Lung (tissue), 12 donors: ENCODE measurements around the gene ZNF576. TPM values are rescaled to one million over a fixed set of nuclear protein-coding genes. Genes with fewer than 3 reads are reported as not detected.

Source experiments
- ATAC-seq: fragments of 200-7000 bp; cut with Tn5 transposase; one replicate; pipeline ENCODE4 v1.9.1; 2020; ENCODE audit warnings: moderate number of reproducible peaks; ENCODE audit not compliant: insufficient read depth, low FRiP score
- DNase-seq, 3 donors: peaks; one replicate each; pipeline ENCODE4 v3.0.0-alpha.2; 2013 to 2017
- H3K27ac ChIP-seq, 2 donors: one replicate each; pipeline ENCODE4 v1.5.1; 2013; ENCODE audit warnings: mild to moderate bottlenecking in 2 of 2, moderate library complexity in 2 of 2, control low read depth in 1 of 2, inconsistent platforms in 1 of 2, low read depth in 1 of 2, low read length in 1 of 2
- H3K27me3 ChIP-seq, 3 donors: one replicate each; pipeline ENCODE4 v1.5.1; 2013; ENCODE audit warnings: low read length in 2 of 3; ENCODE audit not compliant: control insufficient read depth in 3 of 3, insufficient read depth in 3 of 3
- H3K36me3 ChIP-seq, 4 donors: one replicate each; pipeline ENCODE4 v1.5.1; 2013; ENCODE audit warnings: low read length in 4 of 4, mild to moderate bottlenecking in 1 of 4, moderate library complexity in 1 of 4; ENCODE audit not compliant: control insufficient read depth in 4 of 4, insufficient read depth in 4 of 4
- H3K4me1 ChIP-seq, 5 donors: one replicate each; pipeline ENCODE4 v1.5.1; 2013; ENCODE audit warnings: low read length in 5 of 5, mild to moderate bottlenecking in 2 of 5, moderate library complexity in 1 of 5; ENCODE audit not compliant: control insufficient read depth in 5 of 5, insufficient read depth in 5 of 5
- H3K4me3 ChIP-seq: one replicate; pipeline ENCODE4 v1.5.1; 2013; ENCODE audit warnings: mild to moderate bottlenecking, control low read depth, moderate library complexity
- H3K9ac ChIP-seq, 2 donors: one replicate each; pipeline ENCODE4 v1.5.1; 2013; ENCODE audit warnings: low read length in 2 of 2, control low read depth in 1 of 2; ENCODE audit not compliant: insufficient read depth in 1 of 2
- H3K9me3 ChIP-seq, 4 donors: one replicate each; pipeline ENCODE4 v1.5.1; 2013; ENCODE audit warnings: low read length in 3 of 4, mild to moderate bottlenecking in 1 of 4, moderate library complexity in 1 of 4; ENCODE audit not compliant: control insufficient read depth in 4 of 4, insufficient read depth in 3 of 4
- WGBS, 2 donors: extraction: QIAGEN DNeasy Blood & Tissue Kit; methylation state at CpG; one replicate each; pipeline ENCODE4 v1.1.7; 2013; 5-methylcytosine and 5-hydroxymethylcytosine counted together
- polyA plus RNA-seq, 2 donors: library from polyadenylated mRNA; stranded (reverse); fragments of 200-250 nt; gene quantifications; one replicate each; pipeline ENCODE4 v1.2.1, GENCODE V29; 2013
- total RNA-seq, 2 donors: library from RNA; depleted of rRNA in 1 of 2; stranded (reverse); fragments of >200 nt in 1 of 2; gene quantifications; one replicate each; pipeline ENCODE4 v1.2.1, GENCODE V29; 2014 to 2021
- TF ChIP-seq, protein P1 (sequence below): IDR thresholded peaks from 2 replicates; pipeline ENCODE4 v1.5.1; 2012; ENCODE audit warnings: mild to moderate bottlenecking; ENCODE audit errors: control extremely low read depth, extremely low read depth
- donor health status: control.
- donor health status: control.
- donor health status: Bipolar disorder and iron deficiency.
- donor health status: healthy.
- donor health status: DM: yes; HTN: yes; CAD: no.

ZNF576 gene
- total and polyA plus RNA-seq, 4 donors, result 5.8 to 17.2 (median 12.3) TPM

- Histone ChIP-seq H3K9ac (no peak overlapping the region), H3K27ac (no peak overlapping the region), H3K4me3 (no peak overlapping the region), H3K36me3 (peaks cover 0 to 25% (median 9%) of the 10 kb centered on the region in 4 donors), H3K27me3 (no peaks in the 10 kb centered on the region), H3K4me1 (peaks cover 0 to 20% (median 4%) of the 10 kb centered on the region in 5 donors), H3K9me3 (no peaks in the 10 kb centered on the region)
- no peak for DNase-seq
- 97% methylated on average over 61 to 63 of the region's 63 CpGs for WGBS, 2 donors
- TF ChIP-seq, protein P1, sequence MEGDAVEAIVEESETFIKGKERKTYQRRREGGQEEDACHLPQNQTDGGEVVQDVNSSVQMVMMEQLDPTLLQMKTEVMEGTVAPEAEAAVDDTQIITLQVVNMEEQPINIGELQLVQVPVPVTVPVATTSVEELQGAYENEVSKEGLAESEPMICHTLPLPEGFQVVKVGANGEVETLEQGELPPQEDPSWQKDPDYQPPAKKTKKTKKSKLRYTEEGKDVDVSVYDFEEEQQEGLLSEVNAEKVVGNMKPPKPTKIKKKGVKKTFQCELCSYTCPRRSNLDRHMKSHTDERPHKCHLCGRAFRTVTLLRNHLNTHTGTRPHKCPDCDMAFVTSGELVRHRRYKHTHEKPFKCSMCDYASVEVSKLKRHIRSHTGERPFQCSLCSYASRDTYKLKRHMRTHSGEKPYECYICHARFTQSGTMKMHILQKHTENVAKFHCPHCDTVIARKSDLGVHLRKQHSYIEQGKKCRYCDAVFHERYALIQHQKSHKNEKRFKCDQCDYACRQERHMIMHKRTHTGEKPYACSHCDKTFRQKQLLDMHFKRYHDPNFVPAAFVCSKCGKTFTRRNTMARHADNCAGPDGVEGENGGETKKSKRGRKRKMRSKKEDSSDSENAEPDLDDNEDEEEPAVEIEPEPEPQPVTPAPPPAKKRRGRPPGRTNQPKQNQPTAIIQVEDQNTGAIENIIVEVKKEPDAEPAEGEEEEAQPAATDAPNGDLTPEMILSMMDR, result no peak
- ATAC-seq, result no peak
Observed at GRCh38 chr19:43591904-43592772, 4.3 kb upstream of the ZNF576 start.

DNA sequence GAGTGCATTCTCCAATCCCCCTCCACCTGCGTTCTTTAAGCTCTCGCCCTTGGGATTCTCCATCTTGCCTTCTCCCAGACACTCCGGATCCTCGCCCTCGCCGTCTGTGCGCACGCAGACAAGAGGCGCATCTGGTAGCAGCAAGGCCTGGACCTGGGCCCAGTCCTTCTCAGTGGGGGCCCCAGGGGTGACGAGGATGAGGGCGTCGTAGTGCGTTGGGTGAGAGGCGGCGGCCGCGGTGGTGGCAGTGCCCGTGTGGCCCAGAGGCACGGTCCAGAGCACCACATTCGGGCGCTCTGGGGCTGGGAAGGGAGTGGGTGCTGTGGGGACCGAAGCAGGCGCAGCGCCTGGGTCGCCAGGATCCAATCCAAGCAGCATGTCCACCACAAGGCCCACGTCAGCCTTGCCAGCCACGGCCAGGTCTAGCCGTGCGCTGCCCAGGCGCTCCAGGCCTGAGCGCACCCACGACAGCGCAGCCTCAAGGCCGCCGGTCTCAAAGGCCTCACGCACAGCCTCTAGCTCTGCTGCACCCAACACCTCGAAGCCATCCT is 3.5 kb upstream of the ZNF576 start:
- 96 to 97% methylated on average over 37 of the region's 37 CpGs for WGBS, 2 donors
- H3K4me3 ChIP-seq, result no peak overlapping the region
- no peaks in the 10 kb centered on the region for H3K27me3 ChIP-seq
- no peak for DNase-seq
- peaks cover 0 to 28% (median 8%) of the 10 kb centered on the region in 5 donors for H3K4me1 ChIP-seq
- no peak for ATAC-seq
- H3K9ac ChIP-seq, result no peak overlapping the region
- no peak overlapping the region for H3K27ac ChIP-seq
- H3K36me3 ChIP-seq, result peaks cover 0 to 25% (median 9%) of the 10 kb centered on the region in 4 donors
- TF ChIP-seq, protein P1, result no peak
- no peaks in the 10 kb centered on the region for H3K9me3 ChIP-seq

DNA sequence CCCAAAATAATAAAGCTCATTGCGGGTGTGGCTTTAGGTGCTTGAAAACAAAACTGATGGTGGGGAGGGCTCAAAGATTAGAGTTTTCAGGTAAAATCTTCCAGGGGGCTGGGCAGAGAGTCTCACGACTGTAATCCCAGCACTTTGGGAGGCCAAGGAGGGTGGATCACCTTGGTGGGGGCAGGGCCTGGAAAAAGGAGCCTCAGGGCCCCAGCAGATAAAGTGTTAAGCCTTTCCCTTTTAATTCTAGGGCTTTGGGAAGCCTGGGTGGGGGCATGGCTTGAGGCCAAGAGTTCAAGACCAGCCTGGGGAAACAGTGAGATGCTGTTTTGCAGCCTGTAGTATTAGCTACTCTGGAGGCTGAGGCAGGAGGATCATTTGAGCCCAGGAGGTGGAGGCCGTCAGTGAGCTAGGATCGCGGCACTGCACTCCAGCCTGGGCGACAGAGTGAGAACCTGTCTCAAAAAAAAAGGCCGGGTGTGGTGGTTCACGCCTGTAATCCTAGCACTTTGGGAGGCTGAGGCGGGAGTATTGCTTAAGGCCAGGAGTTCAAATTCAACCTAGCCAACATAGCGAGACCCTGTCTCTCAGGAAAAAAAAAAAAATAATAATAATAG is 2.2 kb upstream of the ZNF576 start:
- 89 to 93% methylated on average over 10 of the region's 10 CpGs for WGBS, 2 donors
- H3K4me1 ChIP-seq, result peaks cover 0 to 29% (median 8%) of the 10 kb centered on the region in 5 donors
- no peaks in the 10 kb centered on the region for H3K9me3 ChIP-seq
- TF ChIP-seq, protein P1, result no peak
- H3K36me3 ChIP-seq, result peaks cover 0 to 32% (median 10%) of the 10 kb centered on the region in 4 donors
- no peak for ATAC-seq
- DNase-seq, result no peak
- H3K27me3 ChIP-seq, result no peaks in the 10 kb centered on the region
- no peak overlapping the region for H3K4me3 ChIP-seq
- peak overlapping the region in 1 of 2 donors; percentile 73 for H3K9ac ChIP-seq
- no peak overlapping the region for H3K27ac ChIP-seq
